Colonic mucosa (tissue), 4 donors: ENCODE measurements around the gene GLRX. TPM values are rescaled to one million over a fixed set of nuclear protein-coding genes. Genes with fewer than 3 reads are reported as not detected.

ENCODE experiments used
- DNase-seq: peaks from one replicate; pipeline ENCODE4 v3.0.0-alpha.2; 2020
- H3K27ac ChIP-seq: fragments of 200-600 bp; one replicate; pipeline ENCODE4 v1.8.0; 2021
- H3K27me3 ChIP-seq: fragments of 200-600 bp; one replicate; pipeline ENCODE4 v1.8.0; 2021
- H3K36me3 ChIP-seq: fragments of 200-600 bp; one replicate; pipeline ENCODE4 v1.8.0; 2021
- H3K4me1 ChIP-seq: fragments of 200-600 bp; one replicate; pipeline ENCODE4 v1.8.0; 2021; ENCODE audit warnings: mild to moderate bottlenecking
- H3K4me3 ChIP-seq: fragments of 200-600 bp; one replicate; pipeline ENCODE4 v1.8.0; 2021
- H3K9ac ChIP-seq, 2 donors: one replicate each; pipeline ENCODE4 v1.7.0; 2013; ENCODE audit warnings: control low read depth in 2 of 2, low read depth in 2 of 2, low read length in 2 of 2
- H3K9me3 ChIP-seq: fragments of 200-600 bp; one replicate; pipeline ENCODE4 v1.8.0; 2021
- intact Hi-C: fragments of 100-400 bp; cut with DNase I; formaldehyde crosslinking; loops from one replicate; pipeline ENCODE4 v1.14.1; 2022
- total RNA-seq, 2 donors: library from RNA; stranded (reverse); fragmentation: NEBNext Ultra II Directional in 1 of 2; extraction: Animal tissue kit (Norgen Biotek cat#: 25700) in 1 of 2; gene quantifications; one replicate each; pipeline ENCODE4 v1.2.1, GENCODE V29; 2021
- TF ChIP-seq, protein P1 (sequence below): fragments of 200-600 bp; IDR thresholded peaks from one replicate; pipeline ENCODE4 v1.8.0; 2022; ENCODE audit warnings: antibody characterized with exemption, mild to moderate bottlenecking
- donor health status: healthy.
- donor health status: DM: no; HTN: no; CAD: no.
- donor health status: DM: no; HTN: no; CAD: no.

GLRX gene
- total RNA-seq, 2 donors from 2014 or later = 52.8 to 89.6 TPM

GRCh38 chr5:95830226-95830625 lies 7.7 kb upstream of the GLRX start:
- H3K27me3 ChIP-seq = no peaks in the 10 kb centered on the region
- no peak overlapping the region for H3K9ac ChIP-seq
- H3K9me3 ChIP-seq = no peaks in the 10 kb centered on the region
- TF ChIP-seq, protein P1, sequence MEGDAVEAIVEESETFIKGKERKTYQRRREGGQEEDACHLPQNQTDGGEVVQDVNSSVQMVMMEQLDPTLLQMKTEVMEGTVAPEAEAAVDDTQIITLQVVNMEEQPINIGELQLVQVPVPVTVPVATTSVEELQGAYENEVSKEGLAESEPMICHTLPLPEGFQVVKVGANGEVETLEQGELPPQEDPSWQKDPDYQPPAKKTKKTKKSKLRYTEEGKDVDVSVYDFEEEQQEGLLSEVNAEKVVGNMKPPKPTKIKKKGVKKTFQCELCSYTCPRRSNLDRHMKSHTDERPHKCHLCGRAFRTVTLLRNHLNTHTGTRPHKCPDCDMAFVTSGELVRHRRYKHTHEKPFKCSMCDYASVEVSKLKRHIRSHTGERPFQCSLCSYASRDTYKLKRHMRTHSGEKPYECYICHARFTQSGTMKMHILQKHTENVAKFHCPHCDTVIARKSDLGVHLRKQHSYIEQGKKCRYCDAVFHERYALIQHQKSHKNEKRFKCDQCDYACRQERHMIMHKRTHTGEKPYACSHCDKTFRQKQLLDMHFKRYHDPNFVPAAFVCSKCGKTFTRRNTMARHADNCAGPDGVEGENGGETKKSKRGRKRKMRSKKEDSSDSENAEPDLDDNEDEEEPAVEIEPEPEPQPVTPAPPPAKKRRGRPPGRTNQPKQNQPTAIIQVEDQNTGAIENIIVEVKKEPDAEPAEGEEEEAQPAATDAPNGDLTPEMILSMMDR = no peak
- H3K4me1 ChIP-seq = peaks cover 3% of the 10 kb centered on the region
- DNase-seq = no peak
- H3K36me3 ChIP-seq = no peaks in the 10 kb centered on the region
- H3K27ac ChIP-seq = no peak overlapping the region
- no peak overlapping the region for H3K4me3 ChIP-seq
- intact Hi-C loops = no loop called here

DNA sequence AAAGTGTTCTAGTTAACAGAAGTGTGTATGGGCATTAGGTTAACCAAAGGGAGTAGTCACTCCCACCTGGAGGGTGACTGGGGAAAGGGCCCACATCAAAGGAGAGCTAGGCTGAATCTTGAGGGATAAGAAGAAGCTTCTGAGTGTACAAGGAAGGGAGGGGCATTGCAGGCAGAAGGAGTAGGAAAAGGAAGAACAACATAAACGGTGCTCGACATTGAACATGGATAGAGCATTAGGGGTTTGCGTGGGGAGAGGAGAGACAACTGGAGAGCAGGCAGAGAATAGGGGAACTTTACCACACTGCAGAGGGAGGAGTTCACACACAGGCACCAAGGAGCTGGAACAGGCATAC lies 5.3 kb upstream of the GLRX start:
- no peaks in the 10 kb centered on the region for H3K27me3 ChIP-seq
- DNase-seq = no peak
- peak overlapping the region in 1 of 2 donors; percentile 1 for H3K9ac ChIP-seq
- no peaks in the 10 kb centered on the region for H3K9me3 ChIP-seq
- intact Hi-C loops = no loop called here
- H3K36me3 ChIP-seq = no peaks in the 10 kb centered on the region
- H3K4me1 ChIP-seq = no peaks in the 10 kb centered on the region
- H3K4me3 ChIP-seq = no peak overlapping the region
- TF ChIP-seq, protein P1 = no peak
- H3K27ac ChIP-seq = peak overlapping the region; percentile 45

GRCh38 chr5:95826949-95827891 lies 4.7 kb upstream of the GLRX start:
- Histone ChIP-seq H3K4me1 (no peaks in the 10 kb centered on the region), H3K9ac (peak overlapping the region; percentile 39 to 44), H3K9me3 (no peaks in the 10 kb centered on the region), H3K27ac (peak overlapping the region; percentile 45), H3K4me3 (no peak overlapping the region), H3K27me3 (no peaks in the 10 kb centered on the region), H3K36me3 (no peaks in the 10 kb centered on the region)
- intact Hi-C loops = no loop called here
- peak; percentile 84 for DNase-seq
- TF ChIP-seq, protein P1 = no peak

DNA sequence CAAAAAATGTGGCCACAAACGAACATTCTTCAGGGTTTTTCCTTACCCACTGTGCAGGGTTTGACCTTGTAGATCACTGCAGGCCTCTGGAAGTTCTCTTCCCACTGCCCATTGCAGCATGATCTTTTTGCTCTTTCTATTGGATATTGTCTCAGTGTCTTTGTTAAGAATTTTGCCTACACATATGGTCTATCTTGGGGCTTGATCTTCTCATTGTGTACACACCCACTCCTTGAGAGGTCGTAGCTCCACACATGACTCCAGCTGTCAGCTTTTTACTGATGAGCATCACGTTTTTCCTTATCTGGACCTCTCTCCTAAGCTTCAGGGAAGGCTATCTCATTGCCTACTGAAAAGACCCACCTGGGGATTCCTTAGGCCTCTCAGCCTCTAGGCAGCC lies 3.0 kb upstream of the GLRX start:
- Histone ChIP-seq H3K27me3 (no peaks in the 10 kb centered on the region), H3K4me1 (no peaks in the 10 kb centered on the region), H3K4me3 (no peak overlapping the region), H3K9me3 (no peaks in the 10 kb centered on the region), H3K36me3 (no peaks in the 10 kb centered on the region), H3K27ac (no peak overlapping the region), H3K9ac (no peak overlapping the region)
- no peak for DNase-seq
- intact Hi-C loops = no loop called here
- TF ChIP-seq, protein P1 = no peak

DNA sequence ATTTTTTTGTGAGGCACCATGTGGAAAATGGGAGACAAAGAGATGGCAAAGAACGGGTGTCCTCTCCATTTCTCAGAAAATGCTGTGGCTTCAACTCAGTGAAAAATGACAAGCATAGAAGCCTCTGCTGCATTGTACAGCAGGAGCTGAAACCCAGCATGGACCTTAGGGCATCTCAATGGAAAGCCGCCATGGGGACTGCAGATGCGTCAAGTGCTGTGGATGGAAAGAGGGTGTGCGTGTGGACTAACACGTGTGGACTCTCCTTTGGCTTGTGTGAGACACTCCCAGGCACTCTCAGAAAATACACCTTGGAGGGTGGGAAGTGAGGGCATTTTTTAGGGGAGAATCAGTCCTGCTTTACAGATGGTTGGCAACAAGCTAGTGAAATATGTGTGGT lies 2.2 kb upstream of the GLRX start:
- Histone ChIP-seq H3K9me3 (no peaks in the 10 kb centered on the region), H3K4me1 (no peaks in the 10 kb centered on the region), H3K36me3 (no peaks in the 10 kb centered on the region), H3K9ac (peak overlapping the region in 1 of 2 donors; percentile 90), H3K4me3 (no peak overlapping the region), H3K27me3 (no peaks in the 10 kb centered on the region), H3K27ac (peak overlapping the region; percentile 93)
- intact Hi-C loops = no loop called here
- TF ChIP-seq, protein P1 = no peak
- no peak for DNase-seq
